HCT116 (cell line): Measurements from ENCODE around the gene PRCC. TPM values are rescaled to one million over a fixed set of nuclear protein-coding genes. Genes with fewer than 3 reads are reported as not detected.

Source experiments
- ATAC-seq: fragments of 200-7000 bp; cut with Tn5 transposase; 2 replicates; pipeline ENCODE4 v1.9.1; 2020; ENCODE audit warnings: mild to moderate bottlenecking, moderate library complexity
- BruUV-seq: library from RNA; stranded (reverse); fragments of 400-500 nt; replicated peaks from 2 replicates; lab custom pipeline; 2021; lab: Mats Ljungman, UMichigan
- CTCF ChIA-PET: fragments of 300-600 bp; sonication (Branson Sonifier 250); formaldehyde crosslinking; loops from one replicate; lab custom pipeline; 2021; ENCODE audit warnings: antibody characterized with exemption; lab: Charles Lee
- POLR2A ChIA-PET: fragments of 300-600, 350-600 bp; sonication (Branson Sonifier 250); formaldehyde crosslinking; loops from one replicate; lab custom pipeline; 2021; ENCODE audit warnings: antibody characterized with exemption; lab: Charles Lee
- RAD21 ChIA-PET, 2 experiments: fragments of 300-600 bp; sonication (Branson Sonifier 250); formaldehyde crosslinking; loops; one replicate each; lab custom pipeline; 2023; ENCODE audit warnings: low total read pairs in 2 of 2; ENCODE audit not compliant: uncharacterized antibody in 2 of 2, unreplicated experiment in 2 of 2, low non-redundant PET in 1 of 2; lab: Charles Lee
- DNase-seq: peaks from one replicate; pipeline ENCODE4 v3.0.0-alpha.2; 2010; ENCODE audit warnings: low read depth, low spot score
- H2AFZ ChIP-seq: fragments of 200-600 bp; shearing (Covaris generic), sonication (generic); 2 replicates; pipeline ENCODE4 v1.6.1; 2017; ENCODE audit warnings: low read depth, mixed run types, mixed read lengths, antibody characterized with exemption, low read length; ENCODE audit not compliant: poor library complexity, severe bottlenecking
- H3K27ac ChIP-seq: 2 replicates; pipeline ENCODE4 v1.5.1; 2012; ENCODE audit warnings: low read depth, low read length
- H3K27me3 ChIP-seq: fragments of 200-600 bp; sonication (generic); 2 replicates; pipeline ENCODE4 v1.6.1; 2016; ENCODE audit warnings: mixed run types, low read length, mixed read lengths; ENCODE audit not compliant: insufficient read depth
- H3K36me3 ChIP-seq, 2 experiments: fragments of 200-500 bp in 1 of 2; fragments of 200-600 bp in 1 of 2; sonication (Bioruptor generic) in 1 of 2; sonication (generic) in 1 of 2; 2 replicates each; pipeline versions ENCODE4 v1.5.1 to v1.6.1; 2014 to 2016; ENCODE audit warnings: low read length in 2 of 2, inconsistent platforms in 1 of 2, mixed read lengths in 1 of 2, mixed run types in 1 of 2; ENCODE audit not compliant: insufficient read depth in 2 of 2, control insufficient read depth in 1 of 2
- H3K4me1 ChIP-seq, 2 experiments: fragments of 200-600 bp in 1 of 2; sonication (generic) in 1 of 2; 2 replicates each; pipeline versions ENCODE4 v1.5.1 to v1.6.1; 2012 to 2017; ENCODE audit warnings: low read length in 2 of 2, inconsistent platforms in 1 of 2, mild to moderate bottlenecking in 1 of 2, mixed read lengths in 1 of 2, mixed run types in 1 of 2, moderate library complexity in 1 of 2; ENCODE audit not compliant: insufficient read depth in 2 of 2, control insufficient read depth in 1 of 2
- H3K4me2 ChIP-seq: fragments of 200-600 bp; sonication (generic); 2 replicates; pipeline ENCODE4 v1.6.1; 2017; ENCODE audit warnings: mixed run types, low read length, mixed read lengths
- H3K4me3 ChIP-seq, 2 experiments: fragments of 200-600 bp in 1 of 2; sonication (generic) in 1 of 2; replicated peaks in 1 of 2; 2 replicates each; pipeline ENCODE4 v1.5.1; 2011 to 2016; ENCODE audit warnings: low read length in 2 of 2, control low read depth in 1 of 2, low read depth in 1 of 2, mild to moderate bottlenecking in 1 of 2, mixed read lengths in 1 of 2, mixed run types in 1 of 2
- H3K79me2 ChIP-seq: fragments of 200-600 bp; sonication (generic); 2 replicates; pipeline ENCODE4 v1.6.1; 2017; ENCODE audit warnings: mild to moderate bottlenecking, mixed run types, low read length, moderate library complexity, mixed read lengths; ENCODE audit not compliant: insufficient read depth
- H3K9ac ChIP-seq: fragments of 200-600 bp; sonication (generic); 2 replicates; pipeline ENCODE4 v1.6.1; 2016; ENCODE audit warnings: low read length, mixed read lengths
- H3K9me2 ChIP-seq: fragments of 200-600 bp; sonication (generic), shearing (Covaris generic); 2 replicates; pipeline ENCODE4 v1.6.1; 2017; ENCODE audit warnings: mixed run types, mild to moderate bottlenecking, moderate library complexity; ENCODE audit not compliant: insufficient read depth
- H3K9me3 ChIP-seq, 2 experiments: fragments of 200-500 bp in 1 of 2; fragments of 200-600 bp in 1 of 2; sonication (Bioruptor generic) in 1 of 2; sonication (generic) in 1 of 2; 2 replicates each; pipeline ENCODE4 v1.6.1; 2014 to 2017; ENCODE audit warnings: low read length in 2 of 2, mixed read lengths in 2 of 2, inconsistent platforms in 1 of 2, low read depth in 1 of 2, mild to moderate bottlenecking in 1 of 2, mixed run types in 1 of 2, moderate library complexity in 1 of 2; ENCODE audit not compliant: control insufficient read depth in 1 of 2, insufficient read depth in 1 of 2
- H4K20me1 ChIP-seq: fragments of 200-600 bp; sonication (generic), shearing (Covaris generic); 2 replicates; pipeline ENCODE4 v1.6.1; 2017; ENCODE audit warnings: mixed run types, mild to moderate bottlenecking, moderate library complexity; ENCODE audit not compliant: insufficient read depth
- CEBPB ChIP-seq: IDR thresholded peaks from 2 replicates; pipeline ENCODE4 v1.6.1; 2012; ENCODE audit warnings: low read depth
- EGR1 ChIP-seq: IDR thresholded peaks from 2 replicates; pipeline ENCODE4 v1.6.1; 2012; ENCODE audit warnings: low read depth
- EZH2 ChIP-seq: fragments of 200-600 bp; sonication (generic); IDR thresholded peaks from 2 replicates; pipeline ENCODE4 v1.6.1; 2017; ENCODE audit warnings: antibody characterized with exemption, mixed run types
- POLR2AphosphoS5 ChIP-seq: IDR thresholded peaks from 2 replicates; pipeline ENCODE4 v1.6.1; 2011; ENCODE audit warnings: mild to moderate bottlenecking, low read depth, low read length, moderate library complexity
- RAD21 ChIP-seq: IDR thresholded peaks from 2 replicates; pipeline ENCODE4 v1.6.1; 2012; ENCODE audit warnings: low read depth, mild to moderate bottlenecking
- REST ChIP-seq: IDR thresholded peaks from 2 replicates; pipeline ENCODE4 v1.6.1; 2012; ENCODE audit warnings: low read depth
- ZBTB33 ChIP-seq: IDR thresholded peaks from 2 replicates; pipeline ENCODE4 v1.6.1; 2011; ENCODE audit warnings: mild to moderate bottlenecking, low read length, moderate library complexity; ENCODE audit not compliant: insufficient replicate concordance; ENCODE audit errors: extremely low read depth
- intact Hi-C: fragments of 100-400 bp; cut with micrococcal nuclease; formaldehyde crosslinking; loops from 2 replicates; pipeline ENCODE4 v1.10.0; 2022
- total RNA-seq: library from RNA; stranded (reverse); gene quantifications from one replicate; pipeline ENCODE4 v1.2.1, GENCODE V29; 2021; ENCODE audit not compliant: unreplicated experiment
- TF ChIP-seq, protein P1 (sequence below): IDR thresholded peaks from 2 replicates; pipeline ENCODE4 v1.6.1; 2012

The PRCC gene
- total RNA-seq, 1 experiment from 2014 or later, result 78.1 TPM

DNA sequence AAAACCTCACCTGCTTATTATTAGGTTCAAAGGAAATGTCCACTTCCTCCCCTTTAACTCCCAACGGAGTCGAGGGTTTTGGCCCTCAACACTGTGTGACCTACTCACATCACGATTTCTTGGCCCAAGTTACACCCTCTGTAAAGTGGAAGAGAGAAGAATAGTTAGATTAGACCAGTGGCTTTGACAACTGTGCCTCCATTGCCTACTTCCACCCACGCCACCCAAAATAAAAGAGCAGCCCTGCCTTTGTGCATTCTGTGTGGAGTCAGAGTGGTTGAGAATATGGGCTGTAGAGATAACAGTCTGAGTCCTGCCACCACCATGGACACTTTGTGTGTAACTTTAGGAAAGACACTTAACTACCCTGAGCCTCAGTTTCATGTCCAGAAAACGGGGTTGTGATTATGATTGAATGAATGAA is 11.8 kb upstream of the PRCC start:
- H3K9me3 ChIP-seq, result no peaks in the 10 kb centered on the region
- no peaks in the 10 kb centered on the region for H3K27me3 ChIP-seq
- ChIA-PET CTCF (interaction anchor here (1.3 kb wide), 1 partner anchor 29 kb away, joined by 3 read pairs; no protein-coding TSS in a partner anchor), POLR2A (interaction anchor here (1.3 kb wide), 1 partner anchor 15 kb away, joined by 4 read pairs; the partner anchor contains the start of gene MRPL24), RAD21 (no interaction called here)
- no TSS peak for BruUV-seq
- DNase-seq (no peak), ATAC-seq (no peak)
- H3K4me1 ChIP-seq, result peaks cover 3 to 18% of the 10 kb centered on the region in 2 experiments; a peak in 3 of 4 replicates
- intact Hi-C loops, result no loop called here
- TF ChIP-seq, protein P1, sequence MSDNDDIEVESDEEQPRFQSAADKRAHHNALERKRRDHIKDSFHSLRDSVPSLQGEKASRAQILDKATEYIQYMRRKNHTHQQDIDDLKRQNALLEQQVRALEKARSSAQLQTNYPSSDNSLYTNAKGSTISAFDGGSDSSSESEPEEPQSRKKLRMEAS, result no peak
- TF ChIP-seq ZBTB33 (no peak), CEBPB (no peak), EZH2 (no peak), POLR2AphosphoS5 (no peak), EGR1 (no peak), REST (no peak), RAD21 (no peak)
- no peaks in the 10 kb centered on the region for H3K36me3 ChIP-seq
- peaks cover 30% of the 10 kb centered on the region for H3K79me2 ChIP-seq
- H3K4me3 ChIP-seq, result no peak overlapping the region
- H3K27ac ChIP-seq, result no peak overlapping the region
- H3K9ac ChIP-seq, result no peak overlapping the region
- H2AFZ ChIP-seq, result no peak overlapping the region
- no peak overlapping the region for H3K4me2 ChIP-seq
- no peaks in the 10 kb centered on the region for H4K20me1 ChIP-seq
- no peaks in the 10 kb centered on the region for H3K9me2 ChIP-seq
